Activated naive CD8-positive, alpha-beta T cell treated with anti-CD3 and anti-CD28 coated beads, Interleukin-2, amount 10 ng/mL, durations not matched to agents 7 days and 5 days (primary cell): Measurements from ENCODE around the gene ITK. TPM values are rescaled to one million over a fixed set of nuclear protein-coding genes. Genes with fewer than 3 reads are reported as not detected.
A peak's percentile ranks its signal among the peaks of the same experiment; 100 is the strongest.
"Not testable (repeated sequence)": the region's sequence is repeated elsewhere in the genome, so short reads cannot be mapped to it uniquely, and the experiment has no call there.

Source experiments
- ATAC-seq: fragments of 150-1000 bp; cut with Tn5 transposase; one replicate; pipeline ENCODE4 v1.10.0; 2021; ENCODE audit warnings: low read depth, moderate library complexity
- POLR2A ChIA-PET: fragments of 350-600 bp; sonication (Branson Sonifier 250); formaldehyde crosslinking; loops from one replicate; lab custom pipeline; 2021; ENCODE audit warnings: antibody characterized with exemption; lab: Charles Lee
- DNase-seq: peaks from one replicate; pipeline ENCODE4 v3.0.0; 2021
- H3K27ac Mint-ChIP-seq: one replicate; pipeline ENCODE4 v1.8.0; 2022; ENCODE audit warnings: mild to moderate bottlenecking, mixed read lengths
- H3K27me3 Mint-ChIP-seq: one replicate; pipeline ENCODE4 v1.8.0; 2022; ENCODE audit warnings: mild to moderate bottlenecking, moderate library complexity, mixed read lengths
- H3K36me3 Mint-ChIP-seq: one replicate; pipeline ENCODE4 v1.8.0; 2021; ENCODE audit warnings: mild to moderate bottlenecking, mixed read lengths
- H3K4me1 Mint-ChIP-seq: one replicate; pipeline ENCODE4 v1.8.0; 2021; ENCODE audit warnings: mixed read lengths
- H3K4me3 Mint-ChIP-seq: one replicate; pipeline ENCODE4 v1.8.0; 2022; ENCODE audit warnings: mild to moderate bottlenecking, moderate library complexity, mixed read lengths
- H3K9me3 Mint-ChIP-seq: one replicate; pipeline ENCODE4 v1.8.0; 2021; ENCODE audit warnings: mixed read lengths
- total RNA-seq, 2 experiments: library from RNA; stranded (reverse); gene quantifications; one replicate each; pipeline ENCODE4 v1.2.3, GENCODE V29; 2021

ITK gene
- total RNA-seq, 2 experiments from 2014 or later: 313 to 324 TPM

GRCh38 chr5:157177953-157178352 lies 2.7 kb upstream of the ITK start:
- Mint-ChIP-seq H3K27me3 (no peaks in the 10 kb centered on the region), H3K36me3 (peaks cover 17% of the 10 kb centered on the region), H3K4me3 (peak overlapping the region; percentile 78), H3K9me3 (no peaks in the 10 kb centered on the region), H3K4me1 (peaks cover 49% of the 10 kb centered on the region), H3K27ac (peak overlapping the region; percentile 91)
- POLR2A ChIA-PET: interaction anchor here (1.1 to 8.4 kb wide), 3 partner anchors 9 to 75 kb away, joined by 3 to 116 read pairs (median 3); no protein-coding TSS in a partner anchor
- DNase-seq (no peak), ATAC-seq (peak; percentile 9)

- DNase-seq: no peak
- no peaks in the 10 kb centered on the region for H3K27me3 Mint-ChIP-seq
- H3K4me3 Mint-ChIP-seq: peak overlapping the region; percentile 78
- H3K4me1 Mint-ChIP-seq: peaks cover 48% of the 10 kb centered on the region
- no peak for ATAC-seq
- H3K27ac Mint-ChIP-seq: peak overlapping the region; percentile 91
- POLR2A ChIA-PET: interaction anchor here (0.5 to 15.5 kb wide), 8 partner anchors 13 to 258 kb away, joined by 3 to 194 read pairs (median 20); partner anchors contain the start of gene MED7
- peaks cover 26% of the 10 kb centered on the region for H3K36me3 Mint-ChIP-seq
- H3K9me3 Mint-ChIP-seq: no peaks in the 10 kb centered on the region
These were observed 1.7 kb upstream of the ITK start for GRCh38 chr5:157178966-157179365.

- H3K9me3 Mint-ChIP-seq: no peaks in the 10 kb centered on the region
- H3K27me3 Mint-ChIP-seq: no peaks in the 10 kb centered on the region
- POLR2A ChIA-PET: interaction anchor here (0.7 to 15.5 kb wide), 16 partner anchors 10 to 90 kb away, joined by 3 to 194 read pairs (median 8); partner anchors contain the start of gene MED7
- H3K27ac Mint-ChIP-seq: peak overlapping the region; percentile 99
- no peak for ATAC-seq
- no peak for DNase-seq
- peaks cover 53% of the 10 kb centered on the region for H3K36me3 Mint-ChIP-seq
- peak overlapping the region; percentile 96 for H3K4me3 Mint-ChIP-seq
- H3K4me1 Mint-ChIP-seq: peaks cover 47% of the 10 kb centered on the region
These were observed 1.6 kb downstream of the ITK start for GRCh38 chr5:157182143-157182757.

- no peaks in the 10 kb centered on the region for H3K9me3 Mint-ChIP-seq
- H3K4me1 Mint-ChIP-seq: peaks cover 47% of the 10 kb centered on the region
- H3K4me3 Mint-ChIP-seq: peak overlapping the region; percentile 85
- no peak for DNase-seq
- H3K36me3 Mint-ChIP-seq: peaks cover 71% of the 10 kb centered on the region
- peak overlapping the region; percentile 84 for H3K27ac Mint-ChIP-seq
- no peak for ATAC-seq
- no peaks in the 10 kb centered on the region for H3K27me3 Mint-ChIP-seq
- POLR2A ChIA-PET: interaction anchor here (0.6 to 15.5 kb wide), 9 partner anchors 8 to 88 kb away, joined by 3 to 194 read pairs (median 16); partner anchors contain the start of gene MED7
These were observed 3.6 kb downstream of the ITK start for GRCh38 chr5:157184117-157184670.

GRCh38 chr5:157185122-157185521 lies 4.5 kb downstream of the ITK start:
- H3K4me1 Mint-ChIP-seq: peaks cover 42% of the 10 kb centered on the region
- not testable (repeated sequence) for H3K27me3 Mint-ChIP-seq, DNase-seq, ATAC-seq, H3K9me3 Mint-ChIP-seq
- POLR2A ChIA-PET: interaction anchor here (0.6 to 15.5 kb wide), 11 partner anchors 7 to 429 kb away, joined by 3 to 194 read pairs (median 16); partner anchors contain the start of gene MED7
- peaks cover 76% of the 10 kb centered on the region for H3K36me3 Mint-ChIP-seq
- peak overlapping the region; percentile 84 for H3K27ac Mint-ChIP-seq
- H3K4me3 Mint-ChIP-seq: peak overlapping the region; percentile 85

GRCh38 chr5:157186309-157187045 lies 5.8 kb downstream of the ITK start:
- H3K4me3 Mint-ChIP-seq: peak overlapping the region; percentile 85
- ATAC-seq: no peak
- no peak for DNase-seq
- peak overlapping the region; percentile 82 for H3K27ac Mint-ChIP-seq
- H3K27me3 Mint-ChIP-seq: no peaks in the 10 kb centered on the region
- no peaks in the 10 kb centered on the region for H3K9me3 Mint-ChIP-seq
- POLR2A ChIA-PET: interaction anchor here (0.7 to 15.5 kb wide), 13 partner anchors 9 to 1623 kb away, joined by 3 to 194 read pairs (median 16); partner anchors contain the start of gene MED7
- H3K4me1 Mint-ChIP-seq: peaks cover 50% of the 10 kb centered on the region
- peaks cover 81% of the 10 kb centered on the region for H3K36me3 Mint-ChIP-seq

- no peaks in the 10 kb centered on the region for H3K27me3 Mint-ChIP-seq
- H3K27ac Mint-ChIP-seq: peak overlapping the region; percentile 82
- peak overlapping the region; percentile 85 for H3K4me3 Mint-ChIP-seq
- H3K36me3 Mint-ChIP-seq: peaks cover 79% of the 10 kb centered on the region
- DNase-seq: no peak
- H3K9me3 Mint-ChIP-seq: no peaks in the 10 kb centered on the region
- ATAC-seq: no peak
- peaks cover 56% of the 10 kb centered on the region for H3K4me1 Mint-ChIP-seq
- POLR2A ChIA-PET: interaction anchor here (0.7 to 15.5 kb wide), 13 partner anchors 9 to 86 kb away, joined by 3 to 194 read pairs (median 16); partner anchors contain the start of gene MED7
These were observed 6.6 kb downstream of the ITK start for GRCh38 chr5:157187046-157187754.

GRCh38 chr5:157188270-157188669 lies 7.6 kb downstream of the ITK start:
- POLR2A ChIA-PET: interaction anchor here (1.7 to 15.5 kb wide), 9 partner anchors 7 to 85 kb away, joined by 4 to 194 read pairs (median 27); partner anchors contain the start of gene ITK
- peaks cover 65% of the 10 kb centered on the region for H3K4me1 Mint-ChIP-seq
- H3K27ac Mint-ChIP-seq: peak overlapping the region; percentile 82
- H3K4me3 Mint-ChIP-seq: peak overlapping the region; percentile 85
- H3K9me3 Mint-ChIP-seq: no peaks in the 10 kb centered on the region
- ATAC-seq (peak; percentile 25), DNase-seq (no peak)
- H3K27me3 Mint-ChIP-seq: no peaks in the 10 kb centered on the region
- peaks cover 79% of the 10 kb centered on the region for H3K36me3 Mint-ChIP-seq

GRCh38 chr5:157189223-157189622 lies 8.6 kb downstream of the ITK start:
- ATAC-seq (peak; percentile 24), DNase-seq (no peak)

GRCh38 chr5:157193699-157194424 lies 13.2 kb downstream of the ITK start:
- H3K4me1 Mint-ChIP-seq: peaks cover 75% of the 10 kb centered on the region
- H3K27me3 Mint-ChIP-seq: no peaks in the 10 kb centered on the region
- H3K36me3 Mint-ChIP-seq: peaks cover 60% of the 10 kb centered on the region
- ATAC-seq: peak; percentile 29
- H3K9me3 Mint-ChIP-seq: no peaks in the 10 kb centered on the region
- peak overlapping the region; percentile 84 for H3K27ac Mint-ChIP-seq
- no peak for DNase-seq
- peak overlapping the region; percentile 81 for H3K4me3 Mint-ChIP-seq
- POLR2A ChIA-PET: interaction anchor here (0.6 to 15.5 kb wide), 10 partner anchors 12 to 74 kb away, joined by 3 to 194 read pairs (median 4); partner anchors contain the start of genes CYFIP2, ITK and MED7

More at GRCh38 chr5:157189223-157189622, 8.6 kb downstream of the ITK start:
- peaks cover 77% of the 10 kb centered on the region for H3K36me3 Mint-ChIP-seq
- no peaks in the 10 kb centered on the region for H3K27me3 Mint-ChIP-seq
- peaks cover 73% of the 10 kb centered on the region for H3K4me1 Mint-ChIP-seq
- peak overlapping the region; percentile 82 for H3K27ac Mint-ChIP-seq
- POLR2A ChIA-PET: interaction anchor here (0.6 to 15.5 kb wide), 12 partner anchors 8 to 94 kb away, joined by 3 to 194 read pairs (median 14); partner anchors contain the start of gene ITK
- no peaks in the 10 kb centered on the region for H3K9me3 Mint-ChIP-seq
- peak overlapping the region; percentile 85 for H3K4me3 Mint-ChIP-seq

- no peak for ATAC-seq
- peaks cover 50% of the 10 kb centered on the region for H3K36me3 Mint-ChIP-seq
- H3K9me3 Mint-ChIP-seq: no peaks in the 10 kb centered on the region
- H3K27me3 Mint-ChIP-seq: no peaks in the 10 kb centered on the region
- peak overlapping the region; percentile 56 for H3K4me3 Mint-ChIP-seq
- H3K27ac Mint-ChIP-seq: peak overlapping the region; percentile 49
- no peak for DNase-seq
- POLR2A ChIA-PET: interaction anchor here (1.6 to 8.7 kb wide), 3 partner anchors 7 to 30 kb away, joined by 3 to 116 read pairs (median 38); partner anchors contain the start of gene ITK
- peaks cover 77% of the 10 kb centered on the region for H3K4me1 Mint-ChIP-seq
These were observed 15.4 kb downstream of the ITK start for GRCh38 chr5:157196045-157196444.
